IPS DF 19.7 (cell line): Measurements from ENCODE around the gene TMTC2.

Experiments used
- DNase-seq: peaks from one replicate; pipeline ENCODE4 v3.0.0-alpha.2; 2013; ENCODE audit warnings: low read depth, low spot score

TMTC2 gene

GRCh38 chr12:83132360-83132759 is 445.7 kb downstream of the TMTC2 start:
- DNase-seq = no peak

DNA sequence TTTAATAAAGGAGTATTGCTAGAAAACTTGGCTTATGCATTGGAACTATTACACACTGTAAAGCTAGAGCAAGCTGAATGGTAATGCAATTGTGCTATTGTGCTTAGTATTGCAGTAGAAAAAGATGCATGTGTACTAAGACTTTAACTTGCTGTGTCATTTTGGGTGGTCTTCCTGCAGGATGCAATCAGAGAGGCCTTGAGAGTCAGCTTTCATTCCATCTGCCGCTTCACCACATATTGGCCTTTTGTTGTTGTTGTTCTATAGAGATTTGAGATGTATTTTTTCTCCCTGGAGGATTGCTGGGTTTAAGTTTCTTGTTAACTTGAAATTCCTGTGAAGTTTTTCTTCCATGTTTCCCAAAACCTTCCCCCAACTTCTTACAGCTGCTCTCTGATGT is 449.7 kb downstream of the TMTC2 start:
- DNase-seq = no peak

DNA sequence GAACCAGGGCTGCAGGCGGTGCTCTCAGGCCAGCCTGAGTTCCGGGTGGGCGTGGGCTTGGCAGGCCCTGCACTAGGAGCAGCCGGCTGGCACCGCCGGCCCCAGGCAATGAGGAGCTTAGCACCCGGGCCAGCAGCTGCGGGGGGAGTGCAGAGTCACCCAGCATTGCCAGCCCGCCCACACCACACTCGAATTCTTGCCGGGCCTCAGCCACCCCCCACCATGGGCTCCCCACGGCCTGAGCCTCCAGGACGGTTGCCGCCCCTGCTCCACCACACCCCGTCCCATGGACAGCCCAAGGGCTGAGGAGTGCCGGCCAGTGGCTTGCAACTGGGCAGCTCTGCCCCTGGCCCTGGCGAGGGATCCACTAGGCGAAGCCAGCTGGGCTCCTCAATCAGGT is 453.4 kb downstream of the TMTC2 start:
- DNase-seq = no peak

DNA sequence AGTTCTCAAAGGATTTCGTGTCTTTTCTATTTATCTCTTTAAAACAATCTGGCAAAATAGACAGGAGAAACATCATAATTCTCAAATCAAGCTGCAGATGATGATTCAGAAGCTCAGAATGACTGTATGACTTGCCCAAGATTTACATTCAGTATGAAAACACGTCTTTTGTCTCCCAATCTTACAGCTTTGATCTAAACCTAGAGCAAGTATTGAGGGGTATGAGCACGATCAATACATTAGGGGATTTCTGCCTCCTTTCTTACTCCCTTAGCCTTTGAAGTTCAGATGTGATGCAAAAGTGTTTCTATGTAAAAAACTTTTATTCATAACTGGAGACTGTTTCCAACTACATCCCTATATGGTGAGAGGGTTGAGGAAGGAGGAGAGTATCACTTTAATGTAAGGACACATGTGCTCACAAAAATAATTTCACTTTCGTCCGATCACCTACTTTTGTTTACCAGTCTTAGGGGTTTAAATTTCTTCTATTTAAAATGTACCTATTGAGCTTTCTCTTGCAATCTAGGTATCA is 454.8 kb downstream of the TMTC2 start:
- DNase-seq = no peak

GRCh38 chr12:83142914-83143313 is 456.2 kb downstream of the TMTC2 start:
- DNase-seq = no peak

DNA sequence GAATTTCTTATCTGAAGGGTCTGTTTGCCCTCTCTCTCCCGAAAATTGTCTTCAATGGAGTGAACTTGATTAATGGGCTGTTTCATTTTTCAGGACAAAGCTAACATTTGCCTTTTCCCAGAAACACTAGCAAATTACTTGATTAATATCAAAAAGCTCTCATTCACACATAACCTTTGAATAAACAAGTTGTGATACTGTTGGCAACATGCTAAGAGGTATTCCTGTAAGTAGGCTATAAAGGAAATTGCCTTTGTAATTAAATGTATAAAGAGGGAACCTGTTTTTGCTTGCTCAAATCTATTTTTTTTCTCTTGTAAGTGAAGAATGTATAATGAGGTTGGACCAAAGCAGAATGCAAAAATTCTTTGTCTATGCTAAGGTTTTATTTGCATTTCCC is 457.2 kb downstream of the TMTC2 start:
- DNase-seq = no peak

DNA sequence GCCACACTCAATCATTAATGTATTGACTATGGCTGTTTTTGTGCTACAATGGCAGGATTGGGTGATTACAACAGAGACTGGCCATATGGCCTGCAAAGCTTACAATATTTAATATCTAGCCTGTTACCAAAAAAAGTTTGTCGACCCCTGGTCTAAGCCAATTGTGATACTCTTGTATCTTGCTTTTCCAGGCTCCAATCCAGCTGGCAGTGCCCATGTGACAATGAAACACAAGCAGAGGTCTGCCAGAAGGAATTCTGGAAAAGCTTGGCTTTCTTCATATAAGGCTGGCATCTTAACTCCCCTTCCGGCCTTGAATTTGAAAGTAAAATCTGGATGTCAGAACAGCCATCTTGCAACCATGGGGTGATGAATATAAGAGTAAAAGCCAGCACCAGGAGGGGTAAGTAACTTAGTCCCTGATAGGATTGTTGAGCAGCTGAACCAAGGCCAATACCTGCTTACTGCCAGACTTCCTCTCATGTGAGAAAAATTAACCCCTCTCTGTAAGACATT is 458.7 kb downstream of the TMTC2 start:
- no peak for DNase-seq

GRCh38 chr12:83147341-83147740 is 460.6 kb downstream of the TMTC2 start:
- DNase-seq = no peak

DNA sequence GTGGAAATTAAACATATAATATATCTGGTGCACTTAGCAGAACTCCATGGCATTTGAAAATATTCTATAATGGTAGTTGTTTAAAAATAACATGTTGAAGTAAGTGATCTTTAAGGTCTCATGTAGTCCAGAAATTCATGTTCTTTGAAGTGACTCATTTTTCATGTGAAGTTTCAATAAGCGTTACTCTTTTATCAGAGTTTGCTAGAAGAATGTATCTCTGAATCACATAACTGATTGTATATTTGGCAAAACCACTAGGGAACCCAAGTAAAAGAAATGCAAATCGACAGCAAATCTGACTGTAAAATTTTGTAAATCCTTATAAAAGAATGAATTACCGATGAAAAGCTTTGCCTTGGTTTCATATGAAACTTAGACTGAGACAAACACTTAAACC is 463.3 kb downstream of the TMTC2 start:
- DNase-seq = no peak

DNA sequence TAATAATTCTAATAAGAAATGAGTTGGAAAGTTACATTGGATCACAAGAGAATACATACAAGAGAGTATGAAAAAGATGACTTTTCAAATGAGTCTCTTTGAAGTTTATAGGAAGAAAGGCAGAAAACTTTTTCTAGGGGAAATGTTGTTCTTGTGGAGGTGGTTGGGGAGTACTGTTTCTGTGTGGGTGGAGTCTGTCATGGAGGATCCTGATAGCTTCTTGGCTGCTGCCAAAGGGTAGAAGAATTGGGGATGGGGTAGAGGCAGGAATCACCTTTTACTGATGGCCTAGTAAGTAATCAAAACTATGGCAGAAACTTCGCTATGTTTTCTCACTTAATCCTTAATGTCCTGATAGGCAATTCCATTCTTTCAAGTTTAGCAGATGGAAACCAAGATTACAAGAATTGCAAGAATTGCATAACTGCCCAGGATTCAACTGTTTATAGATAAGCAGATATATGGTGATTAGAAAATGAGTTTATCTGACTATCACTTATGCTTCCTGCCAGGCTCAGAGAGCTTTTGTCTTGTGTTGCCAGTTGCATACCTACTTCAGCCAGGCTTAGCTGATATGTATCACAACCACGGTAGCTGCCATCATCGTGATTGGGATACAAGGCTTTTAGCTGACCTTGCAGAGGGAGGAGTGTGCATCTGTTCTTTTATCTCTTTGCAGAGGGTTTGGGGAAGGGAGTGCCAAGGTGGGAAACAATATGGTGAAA is 463.9 kb downstream of the TMTC2 start:
- DNase-seq = no peak

GRCh38 chr12:83153177-83153576 is 466.5 kb downstream of the TMTC2 start:
- no peak for DNase-seq

- no peak for DNase-seq
Observed at GRCh38 chr12:83156815-83157214, 470.1 kb downstream of the TMTC2 start.

DNA sequence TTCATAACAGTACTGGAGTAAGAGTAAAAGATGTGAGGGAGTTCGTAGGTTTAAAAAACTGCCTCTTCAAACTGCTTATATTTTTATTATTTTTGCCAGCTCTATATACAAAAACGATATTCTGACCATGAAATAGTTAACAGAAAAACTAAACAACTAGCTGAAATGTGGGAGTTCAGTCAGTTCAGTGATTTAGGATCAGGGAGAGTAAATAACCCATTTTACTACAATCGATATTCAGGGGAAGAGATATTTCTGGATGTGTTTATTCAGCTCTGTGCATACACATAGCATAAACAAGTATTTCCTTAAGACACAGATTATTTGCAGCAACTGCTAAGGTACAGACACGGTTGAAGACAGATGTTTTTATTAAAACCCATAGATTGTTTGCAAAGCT is 470.9 kb downstream of the TMTC2 start:
- no peak for DNase-seq

DNA sequence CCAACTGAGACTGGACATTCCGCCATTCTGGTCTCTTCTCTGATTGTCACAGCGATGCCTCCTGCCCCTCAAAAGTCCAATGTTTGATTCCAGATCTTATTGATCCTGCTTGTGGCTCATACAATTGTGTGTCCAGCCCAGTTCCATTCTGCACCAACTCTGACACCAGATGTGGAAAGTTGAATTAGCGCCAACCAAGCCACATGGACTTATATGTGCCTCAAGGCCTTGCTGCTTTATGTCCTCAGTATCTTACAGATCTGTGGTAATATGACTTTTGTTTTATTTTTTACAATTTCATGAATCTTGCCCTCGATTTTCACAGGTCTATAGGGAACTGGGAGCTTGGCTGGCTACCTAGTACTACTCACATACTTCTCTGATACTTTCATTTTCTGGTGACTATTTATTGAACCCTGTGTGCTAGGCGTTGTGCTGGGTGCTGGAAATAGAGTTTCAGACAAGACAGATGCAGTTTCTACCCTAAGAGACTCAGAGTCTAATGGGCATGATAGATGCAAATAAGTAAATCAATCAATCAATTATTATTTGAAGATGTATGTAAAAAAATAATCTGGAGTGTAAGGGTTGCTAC is 472.0 kb downstream of the TMTC2 start:
- no peak for DNase-seq

DNA sequence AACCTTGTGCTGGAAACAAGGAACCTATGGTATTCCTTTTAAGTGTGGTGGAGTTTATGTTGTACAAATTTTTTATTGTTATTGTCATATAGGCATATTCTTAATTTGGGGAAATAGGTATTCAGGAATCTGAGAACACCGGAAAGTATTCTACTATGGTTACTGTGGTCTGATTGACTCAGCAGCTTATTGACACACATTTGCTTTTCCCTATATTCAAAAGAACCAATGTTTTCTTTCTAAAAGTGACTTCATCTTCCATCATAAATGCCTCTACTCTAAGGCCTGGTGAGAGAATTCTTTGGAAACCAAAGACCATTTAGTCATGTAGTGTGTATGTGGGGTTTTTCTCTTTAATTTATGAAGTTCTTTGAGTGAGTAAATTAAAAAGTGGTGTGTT is 474.8 kb downstream of the TMTC2 start:
- DNase-seq = no peak

DNA sequence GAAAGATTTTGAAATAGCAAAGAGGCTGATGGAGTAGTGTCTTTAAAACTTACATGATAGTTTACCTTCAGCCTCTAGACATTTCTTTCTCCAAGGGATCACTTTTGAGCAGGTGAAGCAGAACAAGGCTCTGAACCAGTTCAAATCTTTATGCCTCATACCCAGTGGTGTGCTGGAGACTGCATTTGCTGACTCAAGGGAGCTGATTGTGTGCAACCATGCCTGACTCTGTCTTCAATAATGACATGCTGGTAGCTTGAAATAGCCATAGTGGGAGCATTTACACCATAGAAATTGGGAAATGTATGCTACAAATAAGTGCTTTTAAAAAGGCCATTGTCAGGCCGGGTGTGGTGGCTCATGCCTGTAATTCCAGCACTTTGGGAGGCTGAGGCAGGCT is 482.0 kb downstream of the TMTC2 start:
- DNase-seq = no peak

DNA sequence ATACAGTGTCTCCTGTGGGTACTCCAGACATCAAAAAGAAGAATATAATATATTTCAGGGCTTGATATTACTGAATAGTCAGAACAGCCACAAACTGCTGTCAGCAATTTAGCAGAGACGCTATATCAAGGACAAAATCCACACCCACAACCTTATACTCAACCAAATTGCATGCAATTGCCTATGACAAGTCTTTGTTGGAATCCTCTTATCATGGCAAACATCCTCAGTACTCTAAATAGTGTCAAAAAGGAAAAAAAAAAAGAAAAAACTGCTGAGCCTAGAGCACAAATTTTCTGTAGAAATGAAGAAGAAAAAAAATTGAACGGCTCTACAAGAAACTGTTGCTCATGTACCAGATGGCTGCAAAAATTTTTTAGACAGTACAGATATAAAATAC is 485.7 kb downstream of the TMTC2 start:
- no peak for DNase-seq

DNA sequence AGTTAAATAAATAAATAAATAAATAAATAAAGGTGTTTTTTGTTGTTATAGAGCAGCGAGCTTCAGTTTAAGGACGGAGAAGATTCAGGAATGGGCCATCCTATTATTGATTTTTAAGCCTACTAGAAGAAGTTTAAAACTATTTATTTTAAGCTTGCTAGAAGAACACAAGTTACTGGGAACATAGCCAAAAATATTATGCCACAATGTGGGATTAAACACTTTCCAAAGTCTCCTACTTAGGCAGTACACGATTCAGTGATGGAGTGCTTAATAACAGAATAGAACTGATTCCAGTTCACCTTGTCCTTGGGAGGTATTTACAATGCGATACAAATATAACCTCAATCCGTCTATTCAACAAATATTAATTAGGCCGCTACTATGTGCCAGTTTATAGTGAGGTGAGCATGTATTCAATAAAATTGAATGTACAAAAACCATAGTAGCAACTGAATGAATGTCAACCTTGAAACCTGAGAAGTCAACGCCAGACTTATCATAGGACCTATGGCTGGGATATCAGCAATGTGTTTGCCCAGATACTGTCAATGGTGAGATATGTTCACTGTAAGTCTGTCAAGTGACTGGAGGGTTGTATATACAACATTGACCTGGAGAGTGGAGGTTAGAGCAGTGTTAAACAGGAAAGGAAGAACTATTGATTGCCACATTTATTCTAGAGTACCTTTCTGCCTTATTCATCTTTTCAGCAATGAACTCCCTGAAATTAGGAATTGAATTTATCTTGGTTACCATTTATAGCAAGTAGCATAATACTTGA is 486.4 kb downstream of the TMTC2 start:
- DNase-seq = no peak

GRCh38 chr12:83179999-83180398 is 493.3 kb downstream of the TMTC2 start:
- no peak for DNase-seq

- no peak for DNase-seq
Observed at GRCh38 chr12:83181074-83181473, 494.4 kb downstream of the TMTC2 start.

DNA sequence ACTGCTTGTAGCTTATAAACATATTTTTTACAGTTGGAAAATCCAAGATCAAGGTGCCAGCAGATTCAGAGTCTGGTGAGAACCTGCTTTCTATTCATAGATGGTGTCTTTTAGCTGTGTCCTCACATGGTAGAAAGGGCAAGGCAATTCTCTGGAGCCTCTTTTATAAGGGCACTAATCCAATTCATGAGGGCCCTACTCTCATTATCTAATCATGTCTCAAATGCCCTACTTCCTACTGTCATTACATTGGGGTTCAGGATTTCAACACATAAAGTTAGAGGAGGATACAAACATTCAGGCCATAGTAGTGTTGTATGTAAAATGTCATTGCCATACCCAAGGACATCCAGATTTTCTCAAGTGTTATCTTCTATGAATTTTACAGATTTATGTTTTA is 496.4 kb downstream of the TMTC2 start:
- no peak for DNase-seq
